Endodermal cell (in vitro differentiated cells): ENCODE measurements around the gene TRIM2. TPM values are rescaled to one million over a fixed set of nuclear protein-coding genes. Genes with fewer than 3 reads are reported as not detected.

Experiments used
- DNase-seq: peaks from one replicate; pipeline ENCODE4 v3.0.0-alpha.2; 2017
- H3K27ac ChIP-seq: 2 replicates; pipeline ENCODE4 v1.5.1; 2013; ENCODE audit warnings: mild to moderate bottlenecking, low read depth, low read length, moderate library complexity
- H3K27me3 ChIP-seq: 2 replicates; pipeline ENCODE4 v1.6.1; 2013; ENCODE audit warnings: mild to moderate bottlenecking, low read length, moderate library complexity; ENCODE audit not compliant: insufficient read depth, control insufficient read depth, poor library complexity, severe bottlenecking
- H3K36me3 ChIP-seq: 2 replicates; pipeline ENCODE4 v1.7.0; 2013; ENCODE audit warnings: mild to moderate bottlenecking, low read length, moderate library complexity; ENCODE audit not compliant: control insufficient read depth, insufficient read depth
- H3K4me1 ChIP-seq: one replicate; pipeline ENCODE4 v1.7.0; 2013; ENCODE audit warnings: low read length; ENCODE audit not compliant: control insufficient read depth, insufficient read depth
- H3K4me3 ChIP-seq: 2 replicates; pipeline ENCODE4 v1.5.1; 2013; ENCODE audit warnings: mild to moderate bottlenecking, low read length, moderate library complexity
- H3K9ac ChIP-seq: 2 replicates; pipeline ENCODE4 v1.6.1; 2013; ENCODE audit warnings: mild to moderate bottlenecking, low read length, moderate library complexity; ENCODE audit not compliant: poor library complexity, severe bottlenecking; ENCODE audit errors: extremely low read depth
- H3K9me3 ChIP-seq: 2 replicates; pipeline ENCODE4 v1.6.1; 2013; ENCODE audit warnings: mild to moderate bottlenecking, low read length, moderate library complexity; ENCODE audit not compliant: control insufficient read depth
- H3K27ac Mint-ChIP-seq: 2 replicates; pipeline ENCODE4 v1.8.0; 2020; ENCODE audit warnings: mixed read lengths
- H3K27me3 Mint-ChIP-seq: 2 replicates; pipeline ENCODE4 v1.8.0; 2021; ENCODE audit warnings: mild to moderate bottlenecking, mixed read lengths; ENCODE audit not compliant: insufficient read depth
- H3K36me3 Mint-ChIP-seq: 2 replicates; pipeline ENCODE4 v1.8.0; 2020; ENCODE audit warnings: low read depth, mixed read lengths
- H3K4me1 Mint-ChIP-seq: 2 replicates; pipeline ENCODE4 v1.8.0; 2020; ENCODE audit warnings: mixed read lengths
- H3K4me3 Mint-ChIP-seq: 2 replicates; pipeline ENCODE4 v1.8.0; 2020; ENCODE audit warnings: mild to moderate bottlenecking, moderate library complexity, mixed read lengths
- H3K9me3 Mint-ChIP-seq: 2 replicates; pipeline ENCODE4 v1.8.0; 2020; ENCODE audit warnings: mild to moderate bottlenecking, mixed read lengths
- WGBS, 2 experiments: methylation state at CpG; one replicate each; pipeline versions ENCODE4 v1.1.5 to v1.1.7; 2013; ENCODE audit warnings: missing lambda C conversion rate in 2 of 2, mixed read lengths in 1 of 2; ENCODE audit not compliant: insufficient coverage in 1 of 2, insufficient read length in 1 of 2; 5-methylcytosine and 5-hydroxymethylcytosine counted together
- total RNA-seq, 2 donors: library from RNA; stranded (reverse); fragmentation: NEBNext Ultra II Directional in 1 of 2; extraction: Animal tissue kit (Norgen Biotek cat#: 25700) in 1 of 2; gene quantifications; 2 replicates in 1 of 2; 3 replicates in 1 of 2; pipeline ENCODE4 v1.2.1, GENCODE V29; 2021
- TF ChIP-seq, protein P1 (sequence below): fragments of 200-600 bp; sonication (generic); conservative IDR thresholded peaks from 2 replicates; pipeline ENCODE4 v1.5.0; 2021; ENCODE audit warnings: antibody characterized with exemption, mild to moderate bottlenecking

Gene TRIM2
- total RNA-seq, 2 donors from 2014 or later = 31.8 to 56.1 TPM

GRCh38 chr4:153366486-153366885 is 162.2 kb downstream of the TRIM2 start:
- Histone ChIP-seq H3K9me3 (no peaks in the 10 kb centered on the region), H3K27me3 (no peaks in the 10 kb centered on the region), H3K36me3 (peaks cover 11% of the 10 kb centered on the region), H3K4me1 (no peaks in the 10 kb centered on the region), H3K4me3 (no peak overlapping the region), H3K27ac (no peak overlapping the region), H3K9ac (no peak overlapping the region)
- Mint-ChIP-seq H3K4me3 (no peak overlapping the region), H3K27ac (no peak overlapping the region), H3K27me3 (no peaks in the 10 kb centered on the region), H3K9me3 (no peaks in the 10 kb centered on the region), H3K4me1 (no peaks in the 10 kb centered on the region), H3K36me3 (peaks cover 44% of the 10 kb centered on the region)
- WGBS, 2 experiments = 100% methylated on average over 1 of the region's 1 CpG; no CpG with 5 or more reads in 1 of the 2 experiments
- TF ChIP-seq, protein P1, sequence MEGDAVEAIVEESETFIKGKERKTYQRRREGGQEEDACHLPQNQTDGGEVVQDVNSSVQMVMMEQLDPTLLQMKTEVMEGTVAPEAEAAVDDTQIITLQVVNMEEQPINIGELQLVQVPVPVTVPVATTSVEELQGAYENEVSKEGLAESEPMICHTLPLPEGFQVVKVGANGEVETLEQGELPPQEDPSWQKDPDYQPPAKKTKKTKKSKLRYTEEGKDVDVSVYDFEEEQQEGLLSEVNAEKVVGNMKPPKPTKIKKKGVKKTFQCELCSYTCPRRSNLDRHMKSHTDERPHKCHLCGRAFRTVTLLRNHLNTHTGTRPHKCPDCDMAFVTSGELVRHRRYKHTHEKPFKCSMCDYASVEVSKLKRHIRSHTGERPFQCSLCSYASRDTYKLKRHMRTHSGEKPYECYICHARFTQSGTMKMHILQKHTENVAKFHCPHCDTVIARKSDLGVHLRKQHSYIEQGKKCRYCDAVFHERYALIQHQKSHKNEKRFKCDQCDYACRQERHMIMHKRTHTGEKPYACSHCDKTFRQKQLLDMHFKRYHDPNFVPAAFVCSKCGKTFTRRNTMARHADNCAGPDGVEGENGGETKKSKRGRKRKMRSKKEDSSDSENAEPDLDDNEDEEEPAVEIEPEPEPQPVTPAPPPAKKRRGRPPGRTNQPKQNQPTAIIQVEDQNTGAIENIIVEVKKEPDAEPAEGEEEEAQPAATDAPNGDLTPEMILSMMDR = no peak
- no peak for DNase-seq

DNA sequence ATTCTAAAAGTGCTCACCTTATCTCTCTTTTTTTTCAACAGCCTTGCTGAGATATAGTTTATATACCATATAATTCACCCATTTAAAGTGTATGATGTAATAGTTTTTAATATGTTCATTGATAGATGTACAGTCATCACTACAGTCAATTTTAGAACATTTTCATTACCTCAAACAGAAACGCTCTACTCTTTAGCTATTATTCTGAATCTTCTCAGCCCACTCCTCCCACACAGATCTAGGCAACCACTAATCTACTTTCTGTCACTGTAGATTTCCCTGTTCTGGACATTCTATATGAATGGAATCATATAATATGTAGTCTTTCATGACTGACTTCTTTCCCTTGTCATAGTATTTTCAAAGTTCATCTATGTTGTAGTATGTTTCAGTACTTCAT is 162.8 kb downstream of the TRIM2 start:
- peaks cover 48% of the 10 kb centered on the region for H3K36me3 Mint-ChIP-seq

DNA sequence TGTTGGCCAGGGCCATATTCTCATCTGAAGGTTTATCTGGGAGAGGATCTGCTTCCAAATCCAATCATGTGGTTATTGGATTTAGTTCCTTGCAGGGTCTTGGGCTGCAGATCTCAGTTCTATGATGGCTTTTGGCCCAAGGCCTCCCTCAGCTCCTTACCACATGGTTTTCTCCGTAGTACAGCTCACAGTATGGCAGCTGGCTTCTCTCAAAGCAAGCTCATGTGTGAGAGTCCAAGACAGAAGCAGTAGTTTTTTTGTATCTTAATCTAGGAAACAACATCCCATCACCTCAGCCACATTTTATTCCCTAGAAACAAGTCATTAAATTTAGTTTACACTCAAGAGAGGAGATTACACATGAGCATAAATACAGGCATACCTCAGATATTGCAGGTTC is 164.8 kb downstream of the TRIM2 start:
- Histone ChIP-seq H3K4me3 (no peak overlapping the region), H3K9ac (no peak overlapping the region), H3K4me1 (no peaks in the 10 kb centered on the region), H3K27ac (no peak overlapping the region), H3K36me3 (peaks cover 21% of the 10 kb centered on the region), H3K27me3 (no peaks in the 10 kb centered on the region), H3K9me3 (peaks cover 15% of the 10 kb centered on the region)
- peaks cover 48% of the 10 kb centered on the region for H3K36me3 Mint-ChIP-seq
- TF ChIP-seq, protein P1 = no peak
- no peak overlapping the region for H3K4me3 Mint-ChIP-seq
- no peak overlapping the region for H3K27ac Mint-ChIP-seq
- H3K27me3 Mint-ChIP-seq = no peaks in the 10 kb centered on the region
- H3K9me3 Mint-ChIP-seq = peaks cover 15% of the 10 kb centered on the region
- H3K4me1 Mint-ChIP-seq = no peaks in the 10 kb centered on the region
- no peak for DNase-seq
- 100% methylated on average over 1 of the region's 1 CpG for WGBS, 2 experiments

More for the DNA sequence above, 162.8 kb downstream of the TRIM2 start:
- Histone ChIP-seq H3K9me3 (peaks cover 2% of the 10 kb centered on the region), H3K9ac (no peak overlapping the region), H3K27ac (no peak overlapping the region), H3K4me1 (no peaks in the 10 kb centered on the region), H3K36me3 (peaks cover 16% of the 10 kb centered on the region), H3K27me3 (no peaks in the 10 kb centered on the region), H3K4me3 (no peak overlapping the region)
- Mint-ChIP-seq H3K4me3 (no peak overlapping the region), H3K27me3 (no peaks in the 10 kb centered on the region), H3K9me3 (peaks cover 5% of the 10 kb centered on the region), H3K27ac (no peak overlapping the region), H3K4me1 (no peaks in the 10 kb centered on the region)
- DNase-seq = no peak
- WGBS, 2 experiments = 91% methylated on average over 1 of the region's 1 CpG; no CpG with 5 or more reads in 1 of the 2 experiments
- TF ChIP-seq, protein P1 = no peak
